RWPE2 (cell line): ENCODE measurements around the gene CALML6.
"Not testable (repeated sequence)": the region's sequence is repeated elsewhere in the genome, so short reads cannot be mapped to it uniquely, and the experiment has no call there.

Experiments used
- ATAC-seq: fragments of 200-7000 bp; cut with Tn5 transposase; 3 replicates; pipeline ENCODE4 v1.9.1; 2021; ENCODE audit warnings: low read depth
- DNase-seq: peaks from one replicate; pipeline ENCODE4 v3.0.0-alpha.2; 2020; ENCODE audit warnings: low spot score
- H3K27ac ChIP-seq: fragments of 450-650 bp; 2 replicates; pipeline ENCODE4 v1.5.1; 2017; ENCODE audit warnings: mild to moderate bottlenecking; ENCODE audit not compliant: poor library complexity, severe bottlenecking
- H3K27me3 ChIP-seq: fragments of 250-450 bp; sonication (Bioruptor Pico); 2 replicates; pipeline ENCODE4 v1.5.1; 2021; ENCODE audit warnings: mild to moderate bottlenecking, moderate library complexity; ENCODE audit not compliant: insufficient read depth, poor library complexity, severe bottlenecking
- H3K36me3 ChIP-seq: fragments of 250-450 bp; sonication (Bioruptor Pico); 2 replicates; pipeline ENCODE4 v1.5.1; 2020; ENCODE audit warnings: low read depth, mild to moderate bottlenecking, moderate library complexity
- H3K4me1 ChIP-seq: fragments of 250-450 bp; sonication (Bioruptor Pico); 2 replicates; pipeline ENCODE4 v1.5.1; 2021; ENCODE audit warnings: mild to moderate bottlenecking, moderate library complexity; ENCODE audit not compliant: insufficient read depth, poor library complexity, severe bottlenecking
- H3K4me3 ChIP-seq: fragments of 250-450 bp; sonication (Bioruptor Pico); 2 replicates; pipeline ENCODE4 v1.5.1; 2021; ENCODE audit warnings: mild to moderate bottlenecking, moderate library complexity; ENCODE audit not compliant: severe bottlenecking
- H3K9me3 ChIP-seq: fragments of 250-450 bp; sonication (Bioruptor Pico); 2 replicates; pipeline ENCODE4 v1.5.1; 2021; ENCODE audit warnings: mild to moderate bottlenecking, moderate library complexity; ENCODE audit not compliant: severe bottlenecking
- TF ChIP-seq, protein P1 (sequence below): fragments of 450-650 bp; IDR thresholded peaks from one replicate; pipeline ENCODE4 v1.5.1; 2017; ENCODE audit warnings: mild to moderate bottlenecking, moderate library complexity; ENCODE audit not compliant: poor library complexity, severe bottlenecking

The CALML6 gene

DNA sequence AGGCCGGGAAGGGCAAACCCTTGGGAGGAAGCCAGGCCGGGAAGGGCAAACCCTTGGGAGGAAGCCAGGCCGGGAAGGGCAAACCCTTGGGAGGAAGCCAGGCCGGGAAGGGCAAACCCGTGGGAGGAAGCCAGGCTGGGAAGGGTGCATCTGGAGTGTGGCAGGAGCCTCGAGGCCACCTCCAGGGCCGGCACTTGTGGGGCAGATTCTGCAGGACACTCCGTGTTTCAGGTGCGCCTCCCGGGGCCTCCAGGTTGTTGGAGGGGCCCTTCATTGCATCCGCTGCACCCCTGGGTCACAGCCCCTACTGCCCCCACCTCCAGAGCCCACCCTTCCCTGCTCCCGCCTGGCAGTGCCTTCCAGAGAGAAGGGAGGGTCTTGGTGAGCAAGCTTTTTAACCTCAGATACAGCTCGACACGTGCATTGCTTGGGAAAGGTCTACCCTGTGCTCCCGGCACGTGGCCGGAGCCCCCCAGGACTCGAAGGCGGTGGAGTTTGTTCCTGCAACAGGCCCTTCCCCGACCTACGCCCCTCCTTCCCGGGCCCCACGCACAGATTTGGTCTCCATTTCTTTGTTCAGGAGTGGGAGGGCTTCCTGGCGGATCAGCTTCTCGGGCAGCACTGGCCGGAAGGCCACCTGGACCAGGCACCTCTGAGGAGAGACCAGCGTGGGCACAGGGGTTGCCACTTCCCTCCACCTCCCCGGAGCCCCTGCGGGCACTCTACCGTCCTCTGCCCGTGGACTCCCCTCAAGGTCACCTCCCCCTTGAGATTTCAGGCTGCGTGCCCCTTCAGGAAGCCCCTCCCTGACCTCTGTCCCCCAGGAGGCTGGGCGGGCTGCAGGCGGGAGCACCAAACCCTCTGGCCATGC is 13.4 kb downstream of the CALML6 start:
- DNase-seq = no peak
- Histone ChIP-seq H3K27ac (no peak overlapping the region), H3K36me3 (no peaks in the 10 kb centered on the region), H3K4me1 (no peaks in the 10 kb centered on the region), H3K4me3 (no peak overlapping the region), H3K27me3 (no peaks in the 10 kb centered on the region), H3K9me3 (no peaks in the 10 kb centered on the region)
- TF ChIP-seq, protein P1, sequence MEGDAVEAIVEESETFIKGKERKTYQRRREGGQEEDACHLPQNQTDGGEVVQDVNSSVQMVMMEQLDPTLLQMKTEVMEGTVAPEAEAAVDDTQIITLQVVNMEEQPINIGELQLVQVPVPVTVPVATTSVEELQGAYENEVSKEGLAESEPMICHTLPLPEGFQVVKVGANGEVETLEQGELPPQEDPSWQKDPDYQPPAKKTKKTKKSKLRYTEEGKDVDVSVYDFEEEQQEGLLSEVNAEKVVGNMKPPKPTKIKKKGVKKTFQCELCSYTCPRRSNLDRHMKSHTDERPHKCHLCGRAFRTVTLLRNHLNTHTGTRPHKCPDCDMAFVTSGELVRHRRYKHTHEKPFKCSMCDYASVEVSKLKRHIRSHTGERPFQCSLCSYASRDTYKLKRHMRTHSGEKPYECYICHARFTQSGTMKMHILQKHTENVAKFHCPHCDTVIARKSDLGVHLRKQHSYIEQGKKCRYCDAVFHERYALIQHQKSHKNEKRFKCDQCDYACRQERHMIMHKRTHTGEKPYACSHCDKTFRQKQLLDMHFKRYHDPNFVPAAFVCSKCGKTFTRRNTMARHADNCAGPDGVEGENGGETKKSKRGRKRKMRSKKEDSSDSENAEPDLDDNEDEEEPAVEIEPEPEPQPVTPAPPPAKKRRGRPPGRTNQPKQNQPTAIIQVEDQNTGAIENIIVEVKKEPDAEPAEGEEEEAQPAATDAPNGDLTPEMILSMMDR = no peak
- no peak for ATAC-seq

DNA sequence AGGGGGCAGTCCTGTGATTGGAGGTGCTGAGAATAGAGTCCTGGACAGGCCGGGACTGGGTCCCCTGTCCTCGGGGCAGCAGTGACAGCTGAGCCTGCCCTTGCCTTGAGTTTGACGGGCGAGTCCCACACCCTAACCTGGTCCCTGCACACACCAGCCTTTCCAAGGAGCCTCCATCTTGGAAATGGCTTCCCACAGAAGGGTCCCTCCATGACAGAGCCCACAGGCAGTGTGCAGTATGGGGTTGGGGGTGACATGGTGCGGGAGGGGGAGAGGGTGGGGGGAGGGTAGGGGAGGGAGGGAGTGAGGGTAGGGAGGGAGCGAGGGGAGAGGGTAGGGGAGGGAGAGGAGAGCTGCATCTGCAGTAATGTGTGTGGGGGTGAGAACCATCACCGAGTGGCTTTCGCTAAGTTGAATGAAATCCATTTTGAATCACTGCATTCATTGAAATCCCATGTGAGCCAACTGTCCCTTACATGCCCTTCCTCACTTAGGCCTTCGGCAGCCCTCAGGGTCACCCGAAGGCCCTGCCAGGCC is 14.1 kb downstream of the CALML6 start:
- H3K27me3 ChIP-seq = no peaks in the 10 kb centered on the region
- H3K9me3 ChIP-seq = no peaks in the 10 kb centered on the region
- TF ChIP-seq, protein P1 = no peak
- no peak overlapping the region for H3K27ac ChIP-seq
- H3K4me3 ChIP-seq = no peak overlapping the region
- ATAC-seq (no peak; the same call in 2 of the 3 replicates), DNase-seq (no peak)
- no peaks in the 10 kb centered on the region for H3K36me3 ChIP-seq
- no peaks in the 10 kb centered on the region for H3K4me1 ChIP-seq

DNA sequence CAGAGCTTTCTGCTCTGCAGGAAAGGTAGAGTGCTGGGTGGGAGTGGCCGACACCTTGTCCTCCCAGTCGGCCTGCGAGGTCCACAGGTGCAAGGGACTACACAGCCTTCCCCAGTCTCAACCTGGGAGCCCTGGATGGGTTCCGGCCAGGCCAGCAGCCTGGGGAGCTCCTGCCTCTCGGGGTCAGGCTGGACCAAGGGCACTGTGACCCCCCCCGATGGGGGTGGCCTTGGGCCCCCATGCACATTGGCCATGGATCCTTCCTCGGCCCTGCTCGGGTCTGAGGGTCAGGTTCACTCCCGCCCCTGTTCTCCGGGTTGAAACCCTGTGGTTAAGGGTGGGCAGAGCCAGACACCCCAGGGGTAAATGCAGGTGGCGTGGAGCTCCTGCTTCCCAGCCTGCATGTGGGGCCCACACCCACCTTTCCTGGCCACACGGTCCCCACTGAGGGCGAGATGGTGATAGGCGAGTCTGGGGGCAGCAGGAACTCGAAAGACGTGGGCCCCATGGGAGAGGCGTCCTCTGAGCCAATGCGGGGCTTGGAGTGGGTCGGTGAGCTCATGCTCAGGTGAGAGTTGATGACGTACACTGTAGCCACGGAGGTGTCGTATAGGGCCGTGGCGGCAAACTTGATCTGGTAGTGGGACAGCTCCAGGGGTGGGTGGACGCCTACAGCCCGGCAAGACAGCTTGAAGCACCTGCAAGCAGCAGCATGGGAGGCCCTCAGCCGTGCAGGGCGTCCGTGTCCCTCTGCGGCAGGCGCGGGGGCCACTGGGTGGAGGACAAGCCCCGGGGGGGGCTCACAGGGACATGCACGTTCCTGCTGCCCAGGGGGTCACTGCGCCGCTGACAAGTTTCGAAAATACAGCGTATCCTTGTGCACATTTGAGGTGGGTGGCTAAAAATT is 14.8 kb downstream of the CALML6 start:
- Histone ChIP-seq H3K36me3 (no peaks in the 10 kb centered on the region), H3K4me1 (no peaks in the 10 kb centered on the region), H3K4me3 (no peak overlapping the region), H3K27ac (no peak overlapping the region), H3K27me3 (no peaks in the 10 kb centered on the region), H3K9me3 (no peaks in the 10 kb centered on the region)
- ATAC-seq (0 out of 3 replicates have a peak, but pooled peaks have one; percentile 18), DNase-seq (peak; percentile 60)
- TF ChIP-seq, protein P1 = no peak

DNA sequence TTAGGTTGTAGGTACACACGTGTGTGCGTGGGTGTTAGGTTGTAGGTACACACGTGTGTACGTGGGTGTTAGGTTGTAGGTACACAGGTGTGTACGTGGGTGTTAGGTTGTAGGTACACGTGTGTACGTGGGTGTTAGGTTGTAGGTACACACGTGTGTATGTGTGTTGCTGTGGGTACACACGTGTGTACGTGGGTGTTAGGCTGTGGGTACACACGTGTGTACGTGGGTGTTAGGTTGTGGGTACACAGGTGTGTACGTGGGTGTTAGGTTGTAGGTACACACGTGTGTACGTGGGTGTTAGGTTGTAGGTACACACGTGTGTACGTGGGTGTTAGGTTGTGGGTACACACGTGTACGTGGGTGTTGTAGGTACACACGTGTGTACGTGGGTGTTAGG is 19.8 kb downstream of the CALML6 start:
- not testable (repeated sequence) for H3K4me1 ChIP-seq, H3K27ac ChIP-seq, H3K9me3 ChIP-seq, DNase-seq, ATAC-seq, H3K4me3 ChIP-seq, H3K27me3 ChIP-seq, H3K36me3 ChIP-seq

DNA sequence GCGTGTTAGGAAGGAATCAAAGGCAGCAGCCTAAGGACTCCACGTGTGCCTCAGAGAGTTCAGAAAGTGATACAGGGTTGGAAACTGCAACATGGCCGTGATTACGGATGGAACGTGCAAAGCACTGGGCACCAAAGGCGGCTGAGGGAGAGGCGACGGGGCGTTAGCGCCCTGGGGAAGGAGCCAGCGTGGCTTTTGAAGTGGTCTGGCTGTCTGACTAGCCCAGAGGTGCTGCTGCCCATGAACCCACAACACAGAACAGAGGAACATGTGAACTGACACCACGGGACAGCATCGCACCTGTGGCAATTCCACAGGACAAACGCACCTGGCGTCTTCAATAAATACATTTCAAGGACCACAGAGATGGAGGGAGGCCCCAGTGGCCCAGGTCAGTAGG is 22.0 kb downstream of the CALML6 start:
- ATAC-seq = no peak
- H3K4me1 ChIP-seq = no peaks in the 10 kb centered on the region

More for the DNA sequence above, 22.0 kb downstream of the CALML6 start:
- Histone ChIP-seq H3K27ac (no peak overlapping the region), H3K4me3 (no peak overlapping the region), H3K27me3 (no peaks in the 10 kb centered on the region), H3K9me3 (no peaks in the 10 kb centered on the region), H3K36me3 (no peaks in the 10 kb centered on the region)
- TF ChIP-seq, protein P1 = no peak
- DNase-seq = no peak
